ENCODE results near the gene SDK1. TPM values are rescaled to one million over a fixed set of nuclear protein-coding genes. Genes with fewer than 3 reads are reported as not detected.

SDK1 gene
- total RNA-seq, 1 donor from 2014 or later: 10.4 TPM

DNA sequence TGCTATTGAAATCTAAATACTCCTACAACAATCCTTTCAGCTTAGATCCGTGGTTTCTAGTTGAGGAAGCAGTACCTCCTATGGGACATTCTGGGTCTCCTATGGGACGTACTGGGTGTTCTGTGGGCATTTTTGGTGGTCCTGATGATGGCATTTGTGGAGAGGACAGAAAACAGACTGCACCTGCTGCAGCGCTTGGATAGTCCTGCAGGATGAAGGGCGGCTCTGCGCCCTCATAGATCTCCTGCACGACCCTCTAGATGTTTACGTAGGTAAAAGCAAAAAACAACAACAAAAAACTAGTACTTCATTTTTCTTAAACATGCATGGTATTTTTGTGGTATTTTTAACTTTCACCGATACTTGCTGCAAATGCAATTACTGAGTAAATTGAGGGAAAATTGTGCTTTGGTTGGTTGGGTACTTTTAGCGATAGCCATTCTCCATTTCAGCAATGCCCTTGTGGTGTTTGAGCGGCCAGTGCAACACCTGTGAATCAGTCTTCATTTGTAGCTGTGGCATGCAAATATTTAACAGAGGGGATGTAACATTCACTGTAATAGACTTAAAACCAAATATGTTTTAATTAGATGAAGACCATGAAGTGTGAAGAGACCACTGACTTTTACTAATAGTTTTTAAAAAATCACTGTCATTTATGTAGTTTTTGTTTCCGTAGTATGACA is 461.2 kb downstream of the SDK1 start:
- ATAC-seq (no peak), DNase-seq (no peak)
- H3K4me3 ChIP-seq: no peak overlapping the region
- no peaks in the 10 kb centered on the region for H3K9me3 ChIP-seq
- TF ChIP-seq, protein P1, sequence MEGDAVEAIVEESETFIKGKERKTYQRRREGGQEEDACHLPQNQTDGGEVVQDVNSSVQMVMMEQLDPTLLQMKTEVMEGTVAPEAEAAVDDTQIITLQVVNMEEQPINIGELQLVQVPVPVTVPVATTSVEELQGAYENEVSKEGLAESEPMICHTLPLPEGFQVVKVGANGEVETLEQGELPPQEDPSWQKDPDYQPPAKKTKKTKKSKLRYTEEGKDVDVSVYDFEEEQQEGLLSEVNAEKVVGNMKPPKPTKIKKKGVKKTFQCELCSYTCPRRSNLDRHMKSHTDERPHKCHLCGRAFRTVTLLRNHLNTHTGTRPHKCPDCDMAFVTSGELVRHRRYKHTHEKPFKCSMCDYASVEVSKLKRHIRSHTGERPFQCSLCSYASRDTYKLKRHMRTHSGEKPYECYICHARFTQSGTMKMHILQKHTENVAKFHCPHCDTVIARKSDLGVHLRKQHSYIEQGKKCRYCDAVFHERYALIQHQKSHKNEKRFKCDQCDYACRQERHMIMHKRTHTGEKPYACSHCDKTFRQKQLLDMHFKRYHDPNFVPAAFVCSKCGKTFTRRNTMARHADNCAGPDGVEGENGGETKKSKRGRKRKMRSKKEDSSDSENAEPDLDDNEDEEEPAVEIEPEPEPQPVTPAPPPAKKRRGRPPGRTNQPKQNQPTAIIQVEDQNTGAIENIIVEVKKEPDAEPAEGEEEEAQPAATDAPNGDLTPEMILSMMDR (IDR thresholded peaks at IDR 0.05): no peak
- intact Hi-C loops (cut with DNase I): no loop called here
- no peak overlapping the region for H3K27ac ChIP-seq
- H3K4me1 ChIP-seq: no peaks in the 10 kb centered on the region
- no peaks in the 10 kb centered on the region for H3K27me3 ChIP-seq
- H3K36me3 ChIP-seq: no peaks in the 10 kb centered on the region

DNA sequence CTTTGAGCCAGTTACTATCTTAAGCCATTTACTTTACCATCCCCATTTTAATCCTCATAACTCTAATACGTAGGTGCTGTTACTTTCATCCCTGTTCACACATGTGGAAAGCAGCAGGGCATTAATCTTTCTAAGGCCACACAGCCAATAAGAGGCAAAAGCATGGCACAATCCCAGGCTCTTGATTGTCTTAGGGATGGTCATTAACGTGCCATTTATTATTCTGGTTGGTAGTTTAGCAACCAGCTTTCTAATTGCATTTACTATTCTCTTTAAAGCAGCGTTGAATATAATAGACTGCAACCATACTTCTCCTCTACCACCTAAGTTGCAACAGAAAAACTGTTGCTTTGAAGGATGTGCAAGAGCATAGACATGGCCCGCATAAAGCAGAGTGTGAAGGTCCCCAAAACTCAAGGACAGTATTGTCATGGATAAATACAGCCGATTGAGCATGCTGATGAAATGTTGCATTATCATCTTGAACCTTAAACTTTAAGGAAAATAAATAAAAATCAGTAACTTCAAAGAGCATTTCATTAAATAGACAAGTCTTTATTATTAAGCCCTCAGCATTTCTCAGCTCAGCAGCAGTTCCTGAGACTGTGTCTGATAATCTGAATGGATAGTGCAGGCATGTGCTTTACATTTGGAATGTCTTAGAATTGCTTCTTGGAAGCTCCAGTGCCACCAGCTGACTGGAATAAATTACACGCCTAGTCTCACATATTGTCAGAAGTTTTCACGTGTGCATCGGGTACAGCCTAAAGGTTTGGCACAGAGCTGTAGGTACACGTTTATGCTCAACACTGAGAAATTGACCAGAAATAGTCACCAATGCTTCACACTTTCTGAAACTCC is 467.1 kb downstream of the SDK1 start:
- TF ChIP-seq, protein P1 (IDR thresholded peaks at IDR 0.05): no peak
- DNase-seq (no peak), ATAC-seq (no peak)
- intact Hi-C loops (cut with DNase I): no loop called here
- Histone ChIP-seq H3K36me3 (no peaks in the 10 kb centered on the region), H3K4me3 (no peak overlapping the region), H3K9me3 (no peaks in the 10 kb centered on the region), H3K27me3 (no peaks in the 10 kb centered on the region), H3K27ac (no peak overlapping the region), H3K4me1 (no peaks in the 10 kb centered on the region)

DNA sequence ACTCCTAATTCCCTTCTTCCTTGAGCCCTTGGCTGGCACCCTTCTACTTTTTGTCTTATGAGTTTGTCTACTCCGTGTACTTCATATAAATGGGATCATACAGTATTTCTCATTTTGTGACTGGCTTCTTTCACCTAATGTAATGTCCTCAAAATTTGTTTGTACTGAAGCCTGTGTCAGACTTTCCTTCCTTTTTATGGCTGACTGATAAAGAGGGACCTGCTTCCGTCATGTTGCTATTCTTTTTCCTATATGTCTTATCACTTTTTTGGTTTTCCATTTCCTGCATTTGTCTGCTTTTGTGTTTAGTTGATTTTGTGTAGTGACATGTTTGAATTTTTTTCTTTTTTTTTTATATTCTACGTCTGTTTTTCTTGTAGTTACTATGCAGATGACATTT is 470.9 kb downstream of the SDK1 start:
- H3K9me3 ChIP-seq: no peaks in the 10 kb centered on the region
- no peak overlapping the region for H3K27ac ChIP-seq
- no peaks in the 10 kb centered on the region for H3K27me3 ChIP-seq
- TF ChIP-seq, protein P1 (IDR thresholded peaks at IDR 0.05): no peak
- H3K36me3 ChIP-seq: no peaks in the 10 kb centered on the region
- DNase-seq (no peak), ATAC-seq (no peak)
- H3K4me1 ChIP-seq: no peaks in the 10 kb centered on the region
- no peak overlapping the region for H3K4me3 ChIP-seq
- intact Hi-C loops (cut with DNase I): no loop called here

DNA sequence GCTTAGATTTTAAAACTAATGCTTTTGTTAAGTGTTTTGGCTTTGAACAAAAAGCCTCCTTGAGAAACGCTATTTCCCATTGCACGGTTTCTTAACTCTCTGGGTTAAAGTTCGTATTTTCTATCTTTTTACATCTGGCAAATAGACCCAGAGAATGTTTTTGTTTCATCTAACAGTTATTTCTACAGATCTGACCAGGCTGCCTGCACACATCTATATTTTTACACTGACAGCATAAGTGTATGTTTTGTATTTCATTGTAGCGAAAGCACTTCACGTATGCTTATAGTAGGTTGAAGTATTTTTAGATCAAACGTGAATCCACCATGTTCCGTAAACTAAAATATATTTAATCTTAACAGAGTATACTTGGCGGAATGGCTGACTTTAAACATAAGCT is 477.3 kb downstream of the SDK1 start:
- Histone ChIP-seq H3K27ac (no peak overlapping the region), H3K27me3 (no peaks in the 10 kb centered on the region), H3K9me3 (no peaks in the 10 kb centered on the region), H3K4me1 (no peaks in the 10 kb centered on the region), H3K4me3 (no peak overlapping the region), H3K36me3 (no peaks in the 10 kb centered on the region)
- TF ChIP-seq, protein P1 (IDR thresholded peaks at IDR 0.05): no peak
- intact Hi-C loops (cut with DNase I): no loop called here
- ATAC-seq: no peak
- no peak for DNase-seq

DNA sequence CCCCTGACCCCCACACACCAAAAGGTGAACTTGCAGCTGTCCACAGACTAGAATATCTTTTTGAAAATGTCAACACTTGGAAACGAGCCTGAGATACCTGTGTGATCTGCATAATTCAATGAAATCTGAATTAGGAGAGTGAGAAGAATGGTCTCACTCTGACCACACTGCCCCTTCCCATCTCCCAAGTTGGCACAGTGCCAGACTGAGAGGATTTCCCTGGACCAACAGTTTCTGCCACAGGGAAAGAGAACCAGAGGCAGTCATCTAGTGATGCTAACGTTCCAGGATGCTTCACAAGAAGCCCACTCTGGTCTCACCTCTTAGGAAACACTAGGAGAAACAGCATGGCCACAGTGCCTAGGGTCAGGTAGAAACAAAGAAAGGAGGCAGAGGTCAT is 479.0 kb downstream of the SDK1 start:
- no peak overlapping the region for H3K27ac ChIP-seq
- H3K36me3 ChIP-seq: no peaks in the 10 kb centered on the region
- H3K4me1 ChIP-seq: no peaks in the 10 kb centered on the region
- TF ChIP-seq, protein P1 (IDR thresholded peaks at IDR 0.05): no peak
- intact Hi-C loops (cut with DNase I): no loop called here
- no peaks in the 10 kb centered on the region for H3K27me3 ChIP-seq
- no peak overlapping the region for H3K4me3 ChIP-seq
- ATAC-seq: no peak
- DNase-seq: no peak
- no peaks in the 10 kb centered on the region for H3K9me3 ChIP-seq

Data from upper lobe of right lung (tissue), 1 donor.